Karpas-422 (cell line): ENCODE measurements around the gene AGBL5. TPM values are rescaled to one million over a fixed set of nuclear protein-coding genes. Genes with fewer than 3 reads are reported as not detected.

Source experiments
- DNase-seq: peaks from one replicate; pipeline ENCODE4 v3.0.0-alpha.2; 2015
- H2AFZ ChIP-seq: fragments of 200-600 bp; sonication (generic); 2 replicates; pipeline ENCODE4 v1.6.1; 2014; ENCODE audit warnings: antibody characterized with exemption, low read length, mixed read lengths
- H3K27ac ChIP-seq: fragments of 200-600 bp; sonication (generic); 2 replicates; pipeline ENCODE4 v1.5.1; 2014; ENCODE audit warnings: mild to moderate bottlenecking, low read length, moderate library complexity
- H3K27me3 ChIP-seq: fragments of 200-600 bp; sonication (generic); 2 replicates; pipeline ENCODE4 v1.6.1; 2014; ENCODE audit warnings: low read length, mixed read lengths
- H3K36me3 ChIP-seq: fragments of 200-600 bp; sonication (generic); 2 replicates; pipeline ENCODE4 v1.6.1; 2014; ENCODE audit warnings: low read length, mixed read lengths; ENCODE audit not compliant: insufficient read depth
- H3K4me1 ChIP-seq: fragments of 200-600 bp; sonication (generic); 2 replicates; pipeline ENCODE4 v1.6.1; 2014; ENCODE audit warnings: mild to moderate bottlenecking, low read length, mixed read lengths
- H3K4me2 ChIP-seq: fragments of 200-600 bp; sonication (generic); 2 replicates; pipeline ENCODE4 v1.6.1; 2014; ENCODE audit warnings: low read length, low read depth, mild to moderate bottlenecking; ENCODE audit not compliant: poor library complexity, severe bottlenecking
- H3K4me3 ChIP-seq: fragments of 200-600 bp; sonication (generic); 2 replicates; pipeline ENCODE4 v1.5.1; 2014; ENCODE audit warnings: mild to moderate bottlenecking, antibody characterized with exemption, low read length, mixed read lengths
- H3K79me2 ChIP-seq: fragments of 200-600 bp; sonication (generic); 2 replicates; pipeline ENCODE4 v1.6.1; 2014; ENCODE audit warnings: mild to moderate bottlenecking, low read length, mixed read lengths
- H3K9ac ChIP-seq: fragments of 200-600 bp; sonication (generic); 2 replicates; pipeline ENCODE4 v1.6.0; 2014; ENCODE audit warnings: low read length
- H3K9me2 ChIP-seq: fragments of 200-600 bp; sonication (generic), shearing (Covaris generic); replicated peaks from 2 replicates; pipeline ENCODE4 v1.6.0; 2014; ENCODE audit warnings: mild to moderate bottlenecking, low read length, moderate library complexity; ENCODE audit not compliant: insufficient read depth
- H3K9me3 ChIP-seq: fragments of 300-700, 200-600 bp; sonication (generic); 2 replicates; pipeline ENCODE4 v1.6.1; 2014; ENCODE audit warnings: low read length, mixed read lengths
- H4K20me1 ChIP-seq: fragments of 200-600 bp; sonication (generic); 2 replicates; pipeline ENCODE4 v1.6.1; 2014; ENCODE audit warnings: mild to moderate bottlenecking, antibody characterized with exemption, low read length, low read depth; ENCODE audit not compliant: insufficient read depth
- total RNA-seq: library from RNA; depleted of rRNA; stranded (reverse); fragments of >200 nt; shearing (Covaris generic); gene quantifications from 2 replicates; pipeline ENCODE4 v1.2.3, GENCODE V29; 2014; ENCODE audit warnings: low replicate concordance

Gene AGBL5
- total RNA-seq, 1 experiment from 2014 or later, result 35.7 TPM

DNA sequence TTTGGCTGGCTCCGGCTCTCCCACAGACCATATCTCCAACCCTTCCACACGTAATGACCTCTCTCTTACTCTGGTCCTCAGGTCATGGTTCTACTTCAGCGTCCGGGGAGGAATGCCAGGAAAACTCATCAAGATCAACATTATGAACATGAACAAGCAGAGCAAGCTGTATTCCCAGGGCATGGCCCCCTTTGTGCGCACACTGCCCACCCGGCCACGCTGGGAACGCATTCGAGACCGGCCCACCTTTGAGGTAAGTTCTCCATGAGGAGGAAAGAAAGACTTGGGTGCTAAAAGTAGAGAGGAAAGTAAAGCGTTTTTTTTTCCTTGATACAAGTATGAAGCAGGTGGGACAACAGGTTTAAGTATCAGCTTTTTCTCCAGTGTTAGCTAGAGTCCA, 1.9 kb downstream of the AGBL5 start:
- no peaks in the 10 kb centered on the region for H3K27me3 ChIP-seq
- H3K79me2 ChIP-seq, result peaks cover 4% of the 10 kb centered on the region; the same call in 1 of the 2 replicates
- H3K36me3 ChIP-seq, result no peaks in the 10 kb centered on the region; the same call in 1 of the 2 replicates
- H3K4me3 ChIP-seq, result no peak overlapping the region
- no peak overlapping the region for H2AFZ ChIP-seq
- H3K9me2 ChIP-seq, result no peaks in the 10 kb centered on the region
- H3K27ac ChIP-seq, result no peak overlapping the region
- H3K9ac ChIP-seq, result no peak overlapping the region
- H3K4me1 ChIP-seq, result peaks cover 20% of the 10 kb centered on the region
- H3K9me3 ChIP-seq, result no peaks in the 10 kb centered on the region
- no peak for DNase-seq
- H3K4me2 ChIP-seq, result no peak overlapping the region
- no peaks in the 10 kb centered on the region for H4K20me1 ChIP-seq

DNA sequence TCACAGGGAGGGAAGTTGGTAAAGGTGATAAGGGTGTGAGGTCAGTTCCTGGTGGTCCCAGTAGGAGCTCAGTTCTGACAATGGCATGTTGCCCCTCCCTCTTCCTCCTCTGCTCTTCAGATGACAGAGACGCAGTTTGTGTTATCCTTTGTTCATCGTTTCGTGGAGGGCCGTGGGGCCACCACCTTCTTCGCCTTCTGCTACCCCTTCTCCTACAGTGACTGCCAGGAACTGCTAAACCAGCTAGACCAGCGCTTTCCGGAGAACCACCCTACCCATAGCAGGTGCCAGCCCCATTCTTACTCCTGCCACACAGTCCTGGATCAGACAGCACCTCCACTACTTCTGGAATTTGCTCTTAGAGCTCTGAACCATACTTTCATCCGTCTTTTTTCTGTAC, 2.3 kb downstream of the AGBL5 start:
- Histone ChIP-seq H3K4me3 (no peak overlapping the region), H3K79me2 (peaks cover 4% of the 10 kb centered on the region; the same call in 1 of the 2 replicates), H3K27me3 (no peaks in the 10 kb centered on the region), H3K27ac (no peak overlapping the region), H3K9ac (no peak overlapping the region), H2AFZ (no peak overlapping the region), H4K20me1 (no peaks in the 10 kb centered on the region), H3K4me2 (no peak overlapping the region), H3K9me2 (no peaks in the 10 kb centered on the region), H3K9me3 (no peaks in the 10 kb centered on the region), H3K4me1 (peaks cover 20% of the 10 kb centered on the region), H3K36me3 (no peaks in the 10 kb centered on the region; the same call in 1 of the 2 replicates)
- no peak for DNase-seq

DNA sequence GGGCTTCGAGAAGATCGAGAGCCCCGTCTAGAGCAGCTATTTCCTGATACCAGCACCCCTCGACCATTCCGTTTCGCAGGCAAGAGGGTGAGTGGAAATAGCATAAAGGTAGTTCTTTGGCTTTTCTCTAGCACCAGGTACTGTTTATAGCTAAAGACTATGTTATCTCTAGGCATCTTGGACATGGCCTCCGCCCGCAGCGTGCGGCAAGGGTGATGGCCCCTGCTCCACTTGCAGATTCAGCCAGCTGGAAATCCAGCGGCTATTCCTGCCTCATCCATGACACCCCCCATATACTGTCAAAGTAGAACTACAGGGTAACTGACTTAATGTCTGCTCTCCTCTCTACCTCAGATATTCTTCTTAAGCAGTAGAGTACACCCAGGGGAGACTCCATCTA, 3.3 kb downstream of the AGBL5 start:
- Histone ChIP-seq H4K20me1 (no peaks in the 10 kb centered on the region), H3K27me3 (no peaks in the 10 kb centered on the region), H3K9ac (no peak overlapping the region), H3K4me2 (no peak overlapping the region), H3K36me3 (no peaks in the 10 kb centered on the region; the same call in 1 of the 2 replicates), H3K27ac (no peak overlapping the region), H3K4me3 (no peak overlapping the region), H3K79me2 (peaks cover 4% of the 10 kb centered on the region; the same call in 1 of the 2 replicates), H2AFZ (no peak overlapping the region), H3K4me1 (peaks cover 12% of the 10 kb centered on the region), H3K9me2 (no peaks in the 10 kb centered on the region), H3K9me3 (no peaks in the 10 kb centered on the region)
- no peak for DNase-seq

DNA sequence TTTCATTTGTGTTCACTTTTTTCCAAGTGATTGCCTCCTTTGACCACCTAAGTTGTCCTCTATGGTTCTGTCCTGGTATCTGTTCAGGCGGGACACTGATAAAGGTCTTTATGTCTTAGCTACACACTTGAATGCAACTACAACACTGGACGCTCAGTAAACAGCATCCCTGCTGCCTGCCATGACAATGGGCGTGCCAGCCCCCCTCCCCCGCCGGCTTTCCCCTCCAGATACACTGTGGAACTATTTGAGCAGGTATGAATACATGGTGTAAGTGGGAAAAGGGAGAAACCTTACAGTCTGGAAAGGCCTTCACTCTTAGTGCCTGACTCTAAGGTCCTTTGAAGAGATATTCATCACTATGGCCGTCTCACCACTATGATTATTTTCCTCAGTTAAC, 5.7 kb downstream of the AGBL5 start:
- Histone ChIP-seq H3K4me3 (no peak overlapping the region), H3K9me2 (no peaks in the 10 kb centered on the region), H3K4me2 (no peak overlapping the region), H3K4me1 (peaks cover 8% of the 10 kb centered on the region), H3K36me3 (no peaks in the 10 kb centered on the region; the same call in 1 of the 2 replicates), H3K79me2 (peaks cover under 1% of the 10 kb centered on the region; the same call in 1 of the 2 replicates), H2AFZ (no peak overlapping the region), H3K27ac (no peak overlapping the region), H4K20me1 (no peaks in the 10 kb centered on the region), H3K27me3 (no peaks in the 10 kb centered on the region), H3K9me3 (no peaks in the 10 kb centered on the region), H3K9ac (no peak overlapping the region)
- no peak for DNase-seq

DNA sequence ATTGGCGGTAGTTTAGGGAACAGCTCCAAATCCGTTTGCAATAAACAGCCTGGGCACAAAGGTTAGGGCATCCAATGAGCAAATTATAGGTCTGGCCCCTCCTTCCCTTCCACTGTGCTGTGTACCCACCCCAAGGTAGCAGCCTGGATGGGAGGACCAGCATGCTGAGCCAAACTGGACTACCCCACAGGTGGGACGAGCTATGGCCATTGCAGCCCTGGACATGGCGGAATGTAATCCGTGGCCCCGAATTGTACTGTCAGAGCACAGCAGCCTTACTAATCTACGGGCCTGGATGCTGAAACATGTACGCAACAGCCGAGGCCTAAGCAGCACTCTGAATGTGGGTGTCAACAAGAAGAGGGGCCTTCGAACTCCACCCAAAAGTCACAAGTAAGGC, 6.7 kb downstream of the AGBL5 start:
- no peaks in the 10 kb centered on the region for H3K4me1 ChIP-seq
- H4K20me1 ChIP-seq, result no peaks in the 10 kb centered on the region
- no peaks in the 10 kb centered on the region; the same call in 1 of the 2 replicates for H3K36me3 ChIP-seq
- no peaks in the 10 kb centered on the region for H3K9me3 ChIP-seq
- no peak overlapping the region for H3K4me2 ChIP-seq
- H3K27ac ChIP-seq, result no peak overlapping the region
- no peak overlapping the region for H3K9ac ChIP-seq
- no peak overlapping the region for H3K4me3 ChIP-seq
- no peaks in the 10 kb centered on the region for H3K9me2 ChIP-seq
- DNase-seq, result no peak
- no peaks in the 10 kb centered on the region for H3K79me2 ChIP-seq
- no peaks in the 10 kb centered on the region for H3K27me3 ChIP-seq
- H2AFZ ChIP-seq, result no peak overlapping the region

DNA sequence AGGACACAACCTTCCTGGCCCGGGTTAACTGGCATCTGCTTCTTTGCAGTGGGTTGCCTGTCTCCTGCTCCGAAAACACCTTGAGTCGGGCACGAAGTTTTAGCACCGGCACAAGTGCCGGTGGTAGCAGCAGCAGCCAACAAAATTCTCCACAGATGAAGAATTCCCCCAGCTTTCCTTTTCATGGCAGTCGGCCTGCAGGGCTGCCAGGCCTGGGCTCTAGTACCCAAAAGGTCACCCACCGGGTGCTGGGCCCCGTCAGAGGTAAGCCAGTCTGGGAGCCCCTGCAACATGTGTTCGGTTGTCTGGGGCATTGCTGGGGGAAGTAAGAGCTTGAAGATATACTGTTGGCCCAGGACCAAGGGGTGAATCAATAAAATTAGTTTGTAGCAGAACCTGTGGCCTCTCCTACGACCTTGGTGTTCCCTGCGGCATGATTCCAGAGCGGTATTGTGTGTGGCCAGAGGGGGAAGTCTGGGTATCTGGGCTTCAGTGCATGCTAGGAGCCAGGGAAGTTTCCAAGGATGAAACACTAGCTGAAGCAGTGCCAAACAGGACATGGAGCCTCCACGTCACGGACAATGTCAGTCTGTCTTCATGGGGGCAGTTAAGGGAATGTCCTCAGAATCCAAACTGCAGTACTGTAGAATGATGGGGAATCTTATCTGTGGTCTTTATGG, 7.8 kb downstream of the AGBL5 start:
- Histone ChIP-seq H3K9me2 (no peaks in the 10 kb centered on the region), H3K9me3 (no peaks in the 10 kb centered on the region), H4K20me1 (no peaks in the 10 kb centered on the region), H3K4me1 (no peaks in the 10 kb centered on the region), H3K27ac (no peak overlapping the region), H3K4me2 (no peak overlapping the region), H3K4me3 (no peak overlapping the region), H3K9ac (no peak overlapping the region), H3K36me3 (no peaks in the 10 kb centered on the region; the same call in 1 of the 2 replicates), H3K27me3 (no peaks in the 10 kb centered on the region), H3K79me2 (no peaks in the 10 kb centered on the region), H2AFZ (no peak overlapping the region)
- no peak for DNase-seq

DNA sequence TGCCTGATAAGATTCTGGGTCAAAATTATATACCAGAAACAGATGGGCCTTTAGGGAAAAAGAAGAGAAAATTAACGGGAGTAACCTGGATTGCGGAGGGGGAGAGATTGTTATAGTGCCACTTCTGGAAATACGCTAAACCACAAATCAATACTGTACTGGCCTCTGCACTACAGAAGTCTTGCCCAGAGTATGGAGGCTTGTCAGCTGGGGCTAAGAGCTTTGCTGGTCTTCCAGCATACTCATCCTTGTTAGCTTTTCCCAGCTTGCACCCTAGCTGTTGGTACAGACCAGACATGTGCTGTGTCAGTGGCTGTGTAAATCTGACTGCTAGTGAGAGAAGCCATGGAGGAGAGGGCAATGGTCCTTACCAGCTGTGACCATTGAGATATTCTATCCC, 8.9 kb downstream of the AGBL5 start:
- no peak overlapping the region for H3K4me3 ChIP-seq
- H4K20me1 ChIP-seq, result no peaks in the 10 kb centered on the region
- no peak overlapping the region for H3K27ac ChIP-seq
- no peaks in the 10 kb centered on the region; the same call in 1 of the 2 replicates for H3K36me3 ChIP-seq
- no peak overlapping the region for H2AFZ ChIP-seq
- no peak for DNase-seq
- H3K9me2 ChIP-seq, result no peaks in the 10 kb centered on the region
- H3K9ac ChIP-seq, result no peak overlapping the region
- H3K4me1 ChIP-seq, result no peaks in the 10 kb centered on the region
- H3K4me2 ChIP-seq, result no peak overlapping the region
- H3K27me3 ChIP-seq, result no peaks in the 10 kb centered on the region
- no peaks in the 10 kb centered on the region for H3K79me2 ChIP-seq
- H3K9me3 ChIP-seq, result no peaks in the 10 kb centered on the region

DNA sequence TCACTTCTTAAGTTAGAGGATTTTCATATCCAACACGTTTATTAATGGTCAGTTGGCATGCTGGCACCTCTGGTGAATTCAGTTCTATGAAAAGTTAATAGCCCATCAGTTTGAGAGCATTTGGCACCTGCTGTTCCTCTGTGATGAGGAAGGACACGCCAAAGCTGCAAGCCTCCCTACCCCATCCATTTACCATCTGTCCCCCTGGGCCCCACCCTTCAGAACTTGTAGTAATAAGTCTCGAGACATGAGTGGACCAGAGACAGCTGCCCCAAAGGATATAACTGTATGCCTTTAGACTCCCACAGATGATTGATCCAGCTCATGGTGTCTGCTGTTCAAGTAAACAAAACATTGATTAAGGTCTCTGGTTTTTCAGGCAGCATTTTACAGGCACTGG, 13.7 kb downstream of the AGBL5 start:
- H3K27me3 ChIP-seq, result no peaks in the 10 kb centered on the region
- peaks cover 18% of the 10 kb centered on the region for H3K79me2 ChIP-seq
- no peak overlapping the region for H2AFZ ChIP-seq
- no peak for DNase-seq
- H3K4me3 ChIP-seq, result no peak overlapping the region
- peaks cover 7% of the 10 kb centered on the region for H3K4me1 ChIP-seq
- no peaks in the 10 kb centered on the region for H4K20me1 ChIP-seq
- peaks cover 19% of the 10 kb centered on the region; the same call in 1 of the 2 replicates for H3K36me3 ChIP-seq
- no peak overlapping the region for H3K9ac ChIP-seq
- H3K9me2 ChIP-seq, result no peaks in the 10 kb centered on the region
- H3K9me3 ChIP-seq, result no peaks in the 10 kb centered on the region
- no peak overlapping the region for H3K4me2 ChIP-seq
- no peak overlapping the region for H3K27ac ChIP-seq
